GM10266 (cell line): ENCODE measurements around the gene FMO5.

Experiments used
- DNase-seq: peaks from one replicate; pipeline ENCODE4 v3.0.0; 2012; ENCODE audit errors: extremely low spot score
- CTCF ChIP-seq: IDR thresholded peaks from 2 replicates; pipeline ENCODE4 v1.5.1; 2012; ENCODE audit warnings: mild to moderate bottlenecking, low read depth; ENCODE audit not compliant: control insufficient read depth, insufficient read depth; ENCODE audit errors: missing control alignments

The FMO5 gene

GRCh38 chr1:147213271-147213670, 11.9 kb downstream of the FMO5 start:
- DNase-seq = no peak
- TF ChIP-seq CTCF = no peak

GRCh38 chr1:147211577-147211976, 13.6 kb downstream of the FMO5 start:
- no peak for TF ChIP-seq CTCF
- DNase-seq = no peak

GRCh38 chr1:147210987-147211386, 14.2 kb downstream of the FMO5 start:
- TF ChIP-seq CTCF = no peak
- DNase-seq = no peak

- DNase-seq = no peak
- no peak for TF ChIP-seq CTCF
Measured at GRCh38 chr1:147209825-147210821, 15.0 kb downstream of the FMO5 start.

- TF ChIP-seq CTCF = no peak
- no peak for DNase-seq
Measured at GRCh38 chr1:147208619-147209018, 16.5 kb downstream of the FMO5 start.

GRCh38 chr1:147207192-147207591, 17.9 kb downstream of the FMO5 start:
- TF ChIP-seq CTCF = no peak
- no peak for DNase-seq

- no peak for DNase-seq
- TF ChIP-seq CTCF = no peak
Measured at GRCh38 chr1:147204080-147204479, 21.1 kb downstream of the FMO5 start.
